ENCODE results near the gene FAM177B. TPM values are rescaled to one million over a fixed set of nuclear protein-coding genes. Genes with fewer than 3 reads are reported as not detected.

The FAM177B gene
- total and polyA plus RNA-seq, 5 donors, result 0.14 to 0.28 TPM; not detected in 3

- peaks cover 2% of the 10 kb centered on the region for H3K9me3 ChIP-seq (ENCODE audit: control insufficient read depth, low read length)
- no peaks in the 10 kb centered on the region for H3K27me3 ChIP-seq (ENCODE audit: control insufficient read depth, insufficient read depth)
- no peaks in the 10 kb centered on the region for H3K4me1 ChIP-seq (ENCODE audit: control insufficient read depth, insufficient read depth, low read length)
- no peak overlapping the region for H3K27ac ChIP-seq (ENCODE audit: low read length)
- ATAC-seq, result no peak
- H3K4me3 ChIP-seq (ENCODE audit: low read length), result no peak overlapping the region
- no peak for DNase-seq
- intact Hi-C loops (cut with DNase I), result no loop called here
Measured at GRCh38 chr1:222768592-222768991, 31.6 kb downstream of the FAM177B start.

GRCh38 chr1:222769181-222769580 is 32.2 kb downstream of the FAM177B start:
- intact Hi-C loops (cut with DNase I), result no loop called here
- Histone ChIP-seq H3K4me3 (ENCODE audit: low read length) (no peak overlapping the region), H3K4me1 (ENCODE audit: control insufficient read depth, insufficient read depth, low read length) (no peaks in the 10 kb centered on the region), H3K27me3 (ENCODE audit: control insufficient read depth, insufficient read depth) (no peaks in the 10 kb centered on the region), H3K9me3 (ENCODE audit: control insufficient read depth, low read length) (peaks cover 2% of the 10 kb centered on the region), H3K27ac (ENCODE audit: low read length) (no peak overlapping the region)
- ATAC-seq (no peak), DNase-seq (no peak)
- WGBS, result 67% methylated on average over 1 of the region's 1 CpG

- Histone ChIP-seq H3K9me3 (ENCODE audit: control insufficient read depth, low read length) (peaks cover 2% of the 10 kb centered on the region), H3K27ac (ENCODE audit: low read length) (no peak overlapping the region), H3K4me1 (ENCODE audit: control insufficient read depth, insufficient read depth, low read length) (no peaks in the 10 kb centered on the region), H3K27me3 (ENCODE audit: control insufficient read depth, insufficient read depth) (no peaks in the 10 kb centered on the region), H3K4me3 (ENCODE audit: low read length) (no peak overlapping the region)
- DNase-seq (no peak), ATAC-seq (no peak)
- intact Hi-C loops (cut with DNase I), result no loop called here
- WGBS, result 77% methylated on average over 2 of the region's 2 CpGs
Measured at GRCh38 chr1:222769971-222770620, 33.1 kb downstream of the FAM177B start.

- H3K27me3 ChIP-seq (ENCODE audit: control insufficient read depth, insufficient read depth), result no peaks in the 10 kb centered on the region
- intact Hi-C loops (cut with DNase I), result no loop called here
- WGBS, result 47% methylated on average over 4 of the region's 4 CpGs
- H3K9me3 ChIP-seq (ENCODE audit: control insufficient read depth, low read length), result peaks cover 2% of the 10 kb centered on the region
- no peaks in the 10 kb centered on the region for H3K4me1 ChIP-seq (ENCODE audit: control insufficient read depth, insufficient read depth, low read length)
- no peak overlapping the region for H3K27ac ChIP-seq (ENCODE audit: low read length)
- ATAC-seq, result peak in 1 of 2 donors; percentile 54
- no peak overlapping the region for H3K4me3 ChIP-seq (ENCODE audit: low read length)
- peak in 2 of 3 donors; percentile 56 to 57 for DNase-seq
Measured at GRCh38 chr1:222772996-222773379, 36.0 kb downstream of the FAM177B start.

GRCh38 chr1:222777463-222777862 is 40.5 kb downstream of the FAM177B start:
- intact Hi-C loops (cut with DNase I), result no loop called here

GRCh38 chr1:222777977-222778376 is 41.0 kb downstream of the FAM177B start:
- 39% methylated on average over 2 of the region's 2 CpGs for WGBS
- Histone ChIP-seq H3K27ac (ENCODE audit: low read length) (no peak overlapping the region), H3K27me3 (ENCODE audit: control insufficient read depth, insufficient read depth) (no peaks in the 10 kb centered on the region), H3K4me1 (ENCODE audit: control insufficient read depth, insufficient read depth, low read length) (no peaks in the 10 kb centered on the region), H3K4me3 (ENCODE audit: low read length) (no peak overlapping the region), H3K9me3 (ENCODE audit: control insufficient read depth, low read length) (no peaks in the 10 kb centered on the region)
- intact Hi-C loops (cut with DNase I), result no loop called here
- ATAC-seq, result no peak
- DNase-seq, result no peak

More at GRCh38 chr1:222777463-222777862, 40.5 kb downstream of the FAM177B start:
- H3K9me3 ChIP-seq (ENCODE audit: control insufficient read depth, low read length), result no peaks in the 10 kb centered on the region
- H3K27me3 ChIP-seq (ENCODE audit: control insufficient read depth, insufficient read depth), result no peaks in the 10 kb centered on the region
- no peak for DNase-seq
- no peaks in the 10 kb centered on the region for H3K4me1 ChIP-seq (ENCODE audit: control insufficient read depth, insufficient read depth, low read length)
- no peak overlapping the region for H3K27ac ChIP-seq (ENCODE audit: low read length)
- 94% methylated on average over 1 of the region's 1 CpG for WGBS
- no peak for ATAC-seq
- no peak overlapping the region for H3K4me3 ChIP-seq (ENCODE audit: low read length)

GRCh38 chr1:222781251-222781650 is 44.2 kb downstream of the FAM177B start:
- DNase-seq (no peak), ATAC-seq (no peak)
- Histone ChIP-seq H3K4me1 (ENCODE audit: control insufficient read depth, insufficient read depth, low read length) (no peaks in the 10 kb centered on the region), H3K4me3 (ENCODE audit: low read length) (no peak overlapping the region), H3K27ac (ENCODE audit: low read length) (no peak overlapping the region), H3K27me3 (ENCODE audit: control insufficient read depth, insufficient read depth) (no peaks in the 10 kb centered on the region), H3K9me3 (ENCODE audit: control insufficient read depth, low read length) (no peaks in the 10 kb centered on the region)
- 60% methylated on average over 4 of the region's 4 CpGs for WGBS
- intact Hi-C loops (cut with DNase I), result no loop called here

- Histone ChIP-seq H3K9me3 (ENCODE audit: control insufficient read depth, low read length) (no peaks in the 10 kb centered on the region), H3K27ac (ENCODE audit: low read length) (no peak overlapping the region), H3K4me1 (ENCODE audit: control insufficient read depth, insufficient read depth, low read length) (no peaks in the 10 kb centered on the region), H3K27me3 (ENCODE audit: control insufficient read depth, insufficient read depth) (no peaks in the 10 kb centered on the region), H3K4me3 (ENCODE audit: low read length) (no peak overlapping the region)
- no peak for DNase-seq
- intact Hi-C loops (cut with DNase I), result no loop called here
- no peak for ATAC-seq
Measured at GRCh38 chr1:222783051-222783450, 46.0 kb downstream of the FAM177B start.

GRCh38 chr1:222784371-222784770 is 47.4 kb downstream of the FAM177B start:
- Histone ChIP-seq H3K27ac (ENCODE audit: low read length) (no peak overlapping the region), H3K9me3 (ENCODE audit: control insufficient read depth, low read length) (no peaks in the 10 kb centered on the region), H3K4me1 (ENCODE audit: control insufficient read depth, insufficient read depth, low read length) (no peaks in the 10 kb centered on the region), H3K4me3 (ENCODE audit: low read length) (no peak overlapping the region), H3K27me3 (ENCODE audit: control insufficient read depth, insufficient read depth) (no peaks in the 10 kb centered on the region)
- ATAC-seq, result no peak
- intact Hi-C loops (cut with DNase I), result no loop called here
- 35% methylated on average over 3 of the region's 3 CpGs for WGBS
- DNase-seq, result no peak

GRCh38 chr1:222784916-222785315 is 47.9 kb downstream of the FAM177B start:
- no peaks in the 10 kb centered on the region for H3K4me1 ChIP-seq (ENCODE audit: control insufficient read depth, insufficient read depth, low read length)
- no peak overlapping the region for H3K27ac ChIP-seq (ENCODE audit: low read length)
- WGBS, result 29% methylated on average over 2 of the region's 2 CpGs
- intact Hi-C loops (cut with DNase I), result loop anchor here in 1 of 4 donors (5.0 kb wide), 1 partner anchor 307 kb away; no protein-coding TSS in a partner anchor
- H3K9me3 ChIP-seq (ENCODE audit: control insufficient read depth, low read length), result no peaks in the 10 kb centered on the region
- H3K27me3 ChIP-seq (ENCODE audit: control insufficient read depth, insufficient read depth), result no peaks in the 10 kb centered on the region
- no peak for ATAC-seq
- DNase-seq, result no peak
- H3K4me3 ChIP-seq (ENCODE audit: low read length), result no peak overlapping the region

GRCh38 chr1:222785529-222785928 is 48.5 kb downstream of the FAM177B start:
- Histone ChIP-seq H3K27ac (ENCODE audit: low read length) (no peak overlapping the region), H3K27me3 (ENCODE audit: control insufficient read depth, insufficient read depth) (no peaks in the 10 kb centered on the region), H3K4me1 (ENCODE audit: control insufficient read depth, insufficient read depth, low read length) (no peaks in the 10 kb centered on the region), H3K4me3 (ENCODE audit: low read length) (no peak overlapping the region), H3K9me3 (ENCODE audit: control insufficient read depth, low read length) (no peaks in the 10 kb centered on the region)
- WGBS, result 59% methylated on average over 2 of the region's 2 CpGs
- DNase-seq (no peak), ATAC-seq (no peak)
- intact Hi-C loops (cut with DNase I), result loop anchor here in 1 of 4 donors (5.0 kb wide), 1 partner anchor 307 kb away; no protein-coding TSS in a partner anchor

GRCh38 chr1:222786121-222786520 is 49.1 kb downstream of the FAM177B start:
- DNase-seq, result no peak
- Histone ChIP-seq H3K4me1 (ENCODE audit: control insufficient read depth, insufficient read depth, low read length) (no peaks in the 10 kb centered on the region), H3K27ac (ENCODE audit: low read length) (no peak overlapping the region), H3K27me3 (ENCODE audit: control insufficient read depth, insufficient read depth) (no peaks in the 10 kb centered on the region), H3K4me3 (ENCODE audit: low read length) (no peak overlapping the region), H3K9me3 (ENCODE audit: control insufficient read depth, low read length) (no peaks in the 10 kb centered on the region)
- 50% methylated on average over 1 of the region's 1 CpG for WGBS
- intact Hi-C loops (cut with DNase I), result loop anchor here in 1 of 4 donors (5.0 kb wide), 1 partner anchor 306 kb away; no protein-coding TSS in a partner anchor
- no peak for ATAC-seq
